KMS-11 (cell line): Measurements from ENCODE around the gene PHOSPHO2.

Source experiments
- H2AFZ ChIP-seq: fragments of 200-600 bp; sonication (generic); 2 replicates; pipeline ENCODE4 v1.6.1; 2016; ENCODE audit warnings: antibody characterized with exemption, mixed run types, low read depth
- H3K27ac ChIP-seq: fragments of 200-600 bp; sonication (generic); 2 replicates; pipeline ENCODE4 v1.6.1; 2016; ENCODE audit warnings: mild to moderate bottlenecking, mixed run types
- H3K27me3 ChIP-seq: fragments of 200-600 bp; sonication (generic); 2 replicates; pipeline ENCODE4 v1.6.1; 2017; ENCODE audit warnings: mild to moderate bottlenecking, low read depth, mixed run types, moderate library complexity; ENCODE audit not compliant: insufficient read depth
- H3K36me3 ChIP-seq: fragments of 200-600 bp; sonication (generic); 2 replicates; pipeline ENCODE4 v1.6.1; 2017; ENCODE audit warnings: mild to moderate bottlenecking, mixed run types; ENCODE audit not compliant: insufficient read depth
- H3K4me1 ChIP-seq: fragments of 200-600 bp; sonication (generic); 2 replicates; pipeline ENCODE4 v1.6.1; 2016; ENCODE audit warnings: mild to moderate bottlenecking, low read depth, mixed run types; ENCODE audit not compliant: poor library complexity, severe bottlenecking
- H3K4me2 ChIP-seq: fragments of 200-600 bp; sonication (generic); 2 replicates; pipeline ENCODE4 v1.7.0; 2016; ENCODE audit warnings: mild to moderate bottlenecking, mixed run types
- H3K4me3 ChIP-seq: fragments of 200-600 bp; sonication (generic); IDR thresholded peaks from 2 replicates; pipeline ENCODE4 v1.6.1; 2017; ENCODE audit warnings: low read depth, low read length, mixed read lengths; ENCODE audit not compliant: insufficient read depth
- H3K79me2 ChIP-seq: fragments of 200-600 bp; sonication (generic); 2 replicates; pipeline ENCODE4 v1.6.1; 2016; ENCODE audit warnings: low read depth, mixed run types; ENCODE audit not compliant: insufficient read depth
- H3K9ac ChIP-seq: fragments of 200-600 bp; sonication (generic); 2 replicates; pipeline ENCODE4 v1.6.1; 2016; ENCODE audit warnings: mild to moderate bottlenecking, mixed run types
- H4K20me1 ChIP-seq: fragments of 200-600 bp; sonication (generic); 2 replicates; pipeline ENCODE4 v1.6.1; 2016; ENCODE audit warnings: mild to moderate bottlenecking, mixed run types; ENCODE audit not compliant: insufficient read depth
- TF ChIP-seq, protein P1 (sequence below): fragments of 200-600 bp; sonication (generic); conservative IDR thresholded peaks from 2 replicates; pipeline ENCODE4 v1.6.1; 2017; ENCODE audit warnings: low read depth, mild to moderate bottlenecking, antibody characterized with exemption, low read length, moderate library complexity, mixed read lengths

PHOSPHO2 gene

DNA sequence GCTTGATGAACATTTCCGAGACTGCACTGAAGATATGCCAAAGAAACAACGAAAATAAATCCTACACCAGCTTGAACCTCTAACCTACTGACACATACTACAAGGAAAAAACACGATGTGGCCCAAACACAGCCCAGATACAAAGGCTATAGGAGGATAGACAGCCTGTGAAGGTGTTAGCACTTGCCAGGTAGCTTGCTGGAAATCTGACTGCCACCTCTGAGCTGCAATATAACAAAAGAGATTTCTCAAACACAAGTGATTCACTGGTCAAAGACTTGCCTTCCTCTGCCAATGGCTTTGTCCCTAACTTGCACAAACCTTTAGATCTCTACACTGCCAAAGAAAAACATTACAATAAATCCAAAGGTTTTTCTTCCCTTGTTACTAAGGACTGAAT, 21.2 kb upstream of the PHOSPHO2 start:
- Histone ChIP-seq H2AFZ (no peak overlapping the region), H3K79me2 (no peaks in the 10 kb centered on the region), H3K27ac (no peak overlapping the region), H3K4me3 (no peak overlapping the region), H3K4me1 (no peaks in the 10 kb centered on the region), H3K4me2 (no peak overlapping the region), H3K36me3 (no peaks in the 10 kb centered on the region), H3K27me3 (no peaks in the 10 kb centered on the region), H4K20me1 (no peaks in the 10 kb centered on the region), H3K9ac (no peak overlapping the region)
- TF ChIP-seq, protein P1, sequence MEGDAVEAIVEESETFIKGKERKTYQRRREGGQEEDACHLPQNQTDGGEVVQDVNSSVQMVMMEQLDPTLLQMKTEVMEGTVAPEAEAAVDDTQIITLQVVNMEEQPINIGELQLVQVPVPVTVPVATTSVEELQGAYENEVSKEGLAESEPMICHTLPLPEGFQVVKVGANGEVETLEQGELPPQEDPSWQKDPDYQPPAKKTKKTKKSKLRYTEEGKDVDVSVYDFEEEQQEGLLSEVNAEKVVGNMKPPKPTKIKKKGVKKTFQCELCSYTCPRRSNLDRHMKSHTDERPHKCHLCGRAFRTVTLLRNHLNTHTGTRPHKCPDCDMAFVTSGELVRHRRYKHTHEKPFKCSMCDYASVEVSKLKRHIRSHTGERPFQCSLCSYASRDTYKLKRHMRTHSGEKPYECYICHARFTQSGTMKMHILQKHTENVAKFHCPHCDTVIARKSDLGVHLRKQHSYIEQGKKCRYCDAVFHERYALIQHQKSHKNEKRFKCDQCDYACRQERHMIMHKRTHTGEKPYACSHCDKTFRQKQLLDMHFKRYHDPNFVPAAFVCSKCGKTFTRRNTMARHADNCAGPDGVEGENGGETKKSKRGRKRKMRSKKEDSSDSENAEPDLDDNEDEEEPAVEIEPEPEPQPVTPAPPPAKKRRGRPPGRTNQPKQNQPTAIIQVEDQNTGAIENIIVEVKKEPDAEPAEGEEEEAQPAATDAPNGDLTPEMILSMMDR = no peak

DNA sequence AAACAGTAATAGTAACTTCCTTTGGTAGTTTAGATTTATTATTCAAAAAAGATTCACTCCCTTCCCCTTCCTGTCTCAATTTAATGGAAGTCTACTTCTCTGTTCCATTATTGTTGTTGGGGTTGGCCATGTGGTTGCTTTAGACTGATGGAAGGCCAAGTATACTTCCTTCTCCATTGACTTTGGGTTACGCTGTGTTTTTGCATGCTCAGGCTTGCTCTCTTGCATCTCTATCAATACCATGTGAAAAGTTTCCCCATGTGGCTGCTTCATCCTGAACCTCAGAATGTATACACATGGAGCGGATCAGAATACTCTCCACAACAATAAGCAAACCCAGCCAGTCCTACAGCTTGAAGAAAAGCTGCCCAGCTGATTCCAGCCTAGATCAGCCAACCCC, 20.3 kb upstream of the PHOSPHO2 start:
- Histone ChIP-seq H3K9ac (no peak overlapping the region), H3K4me1 (no peaks in the 10 kb centered on the region), H3K4me3 (no peak overlapping the region), H3K79me2 (no peaks in the 10 kb centered on the region), H3K4me2 (no peak overlapping the region), H3K27me3 (no peaks in the 10 kb centered on the region), H2AFZ (no peak overlapping the region), H3K27ac (no peak overlapping the region), H4K20me1 (no peaks in the 10 kb centered on the region), H3K36me3 (no peaks in the 10 kb centered on the region)
- TF ChIP-seq, protein P1 = no peak

DNA sequence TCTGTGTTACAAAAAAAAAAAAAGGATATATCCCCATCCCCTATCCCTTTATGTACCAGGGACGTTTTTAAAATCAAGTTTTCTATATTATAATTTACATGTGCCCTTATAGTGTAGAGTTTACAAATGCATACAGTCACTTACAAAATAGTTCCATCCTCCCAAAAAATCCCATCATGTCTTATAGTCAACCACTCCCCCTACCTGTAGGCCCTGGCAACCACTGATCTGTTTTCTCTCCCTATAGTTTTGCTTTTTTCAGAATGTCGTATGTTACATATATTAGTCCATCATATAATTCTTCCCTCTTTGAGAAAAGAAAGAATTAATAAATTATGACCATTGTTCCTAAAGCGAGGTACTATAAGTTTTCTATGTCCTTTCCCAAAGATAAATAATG, 17.9 kb upstream of the PHOSPHO2 start:
- no peak overlapping the region for H2AFZ ChIP-seq
- H3K4me1 ChIP-seq = no peaks in the 10 kb centered on the region
- no peaks in the 10 kb centered on the region for H3K36me3 ChIP-seq
- H3K4me3 ChIP-seq = no peak overlapping the region
- TF ChIP-seq, protein P1 = no peak
- H3K27ac ChIP-seq = no peak overlapping the region
- H3K27me3 ChIP-seq = no peaks in the 10 kb centered on the region
- no peaks in the 10 kb centered on the region for H3K79me2 ChIP-seq
- no peaks in the 10 kb centered on the region for H4K20me1 ChIP-seq
- H3K9ac ChIP-seq = no peak overlapping the region
- H3K4me2 ChIP-seq = no peak overlapping the region

DNA sequence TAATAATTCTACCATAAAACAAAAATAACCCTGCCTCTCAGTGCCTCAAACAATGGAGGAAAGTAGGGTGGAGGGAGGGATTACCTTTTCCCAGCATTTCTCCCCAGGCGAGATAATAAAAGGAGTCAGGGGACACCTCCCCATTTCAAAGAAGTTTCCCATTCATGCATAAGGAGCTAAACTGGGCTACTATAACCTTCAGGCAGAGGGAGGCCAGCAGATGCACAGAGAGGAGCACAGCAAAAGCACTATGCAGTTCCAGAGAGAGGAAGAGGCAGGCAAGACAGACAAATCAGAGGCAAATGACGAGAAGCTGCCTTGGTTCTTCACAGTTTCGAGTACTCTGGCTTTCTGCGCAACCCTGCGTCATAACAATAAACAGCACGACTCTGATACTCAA, 17.4 kb upstream of the PHOSPHO2 start:
- H2AFZ ChIP-seq = no peak overlapping the region

More for the DNA sequence above, 17.4 kb upstream of the PHOSPHO2 start:
- Histone ChIP-seq H3K9ac (no peak overlapping the region), H3K4me1 (no peaks in the 10 kb centered on the region), H3K27ac (no peak overlapping the region), H3K27me3 (no peaks in the 10 kb centered on the region), H4K20me1 (no peaks in the 10 kb centered on the region), H3K4me2 (no peak overlapping the region), H3K36me3 (no peaks in the 10 kb centered on the region), H3K79me2 (no peaks in the 10 kb centered on the region), H3K4me3 (no peak overlapping the region)
- TF ChIP-seq, protein P1 = no peak
